NCI-H748 (cell line): ENCODE results near the gene ESR1.
"Not testable (repeated sequence)": the region's sequence is repeated elsewhere in the genome, so short reads cannot be mapped to it uniquely, and the experiment has no call there.

ENCODE experiments used
- DNase-seq: peaks from one replicate; lab custom pipeline; 2025; ENCODE audit not compliant: unreplicated experiment; lab: John Stamatoyannopoulos, UW

The ESR1 gene

DNA sequence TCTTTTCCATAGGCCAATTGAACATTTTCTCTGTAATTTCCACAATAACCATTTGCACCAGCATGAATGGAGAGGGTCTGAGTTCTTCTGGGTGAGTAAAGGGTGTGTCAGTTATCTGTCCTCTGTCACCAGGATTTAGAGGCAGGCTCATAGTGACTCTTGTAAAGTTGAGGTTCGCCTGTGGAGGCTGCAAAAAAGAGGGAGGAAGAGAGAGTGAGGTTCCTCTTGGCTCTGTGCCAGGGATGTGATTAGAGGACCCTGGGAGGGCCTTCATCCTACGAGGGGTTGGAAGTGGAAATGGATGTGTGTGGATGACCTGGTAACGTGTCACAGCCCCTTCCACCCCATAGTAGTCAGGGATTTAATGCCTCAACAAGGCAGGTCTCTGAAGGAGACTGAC, 242.0 kb downstream of the ESR1 start:
- DNase-seq, result no peak

DNA sequence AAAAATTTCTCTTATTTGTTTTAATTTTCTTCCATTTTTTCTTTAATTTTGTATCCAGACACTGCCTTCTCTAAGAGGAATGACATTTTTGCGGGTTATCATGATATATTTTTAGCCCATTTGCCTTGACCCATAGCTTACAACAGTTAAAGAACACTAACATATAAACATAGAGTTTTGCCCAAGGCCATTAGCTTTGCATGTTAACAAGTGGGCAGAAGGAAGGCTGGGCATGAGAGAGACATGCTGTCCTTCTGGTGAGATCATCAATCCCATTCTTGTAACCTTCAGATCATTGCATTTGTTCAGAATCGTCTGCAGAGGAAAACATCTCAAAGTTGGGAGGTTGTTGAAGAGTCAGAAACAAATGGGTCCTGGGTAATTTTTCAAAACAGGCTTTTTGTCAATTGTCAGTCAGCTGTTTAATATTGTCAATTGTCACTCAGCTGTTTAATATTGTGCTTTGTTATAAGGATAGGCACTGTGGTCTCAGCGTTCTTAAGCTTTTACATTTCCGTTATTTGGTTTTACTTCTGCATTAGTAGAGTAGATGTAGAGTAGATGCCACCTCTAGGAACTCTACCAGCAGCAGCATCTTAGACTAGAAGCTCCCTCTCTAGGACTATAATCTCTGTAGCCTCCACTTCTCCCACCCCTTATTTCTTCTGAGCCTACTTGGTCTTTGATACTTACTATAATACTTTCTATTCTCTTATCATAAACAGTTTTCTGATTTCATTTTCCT, 243.1 kb downstream of the ESR1 start:
- no peak for DNase-seq

DNA sequence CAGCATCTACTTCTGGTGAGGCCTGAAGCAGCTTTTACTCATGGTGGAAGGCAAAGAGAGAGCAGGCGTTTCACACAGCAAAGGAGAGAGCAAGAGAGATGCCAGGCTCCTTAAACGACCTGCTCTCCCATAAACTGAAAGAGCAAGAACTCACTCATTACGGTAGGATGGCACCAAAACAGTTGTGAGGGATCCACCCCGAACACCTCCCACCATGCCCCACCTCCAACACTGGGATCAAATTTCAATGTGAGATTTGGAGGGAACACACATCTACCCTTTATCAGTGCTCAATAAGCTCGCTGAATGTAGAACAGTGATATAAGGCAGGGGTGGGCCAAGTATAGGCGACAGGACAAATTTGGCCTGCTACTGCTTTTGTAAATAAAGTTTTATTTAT, 244.6 kb downstream of the ESR1 start:
- peak; percentile 20 for DNase-seq

DNA sequence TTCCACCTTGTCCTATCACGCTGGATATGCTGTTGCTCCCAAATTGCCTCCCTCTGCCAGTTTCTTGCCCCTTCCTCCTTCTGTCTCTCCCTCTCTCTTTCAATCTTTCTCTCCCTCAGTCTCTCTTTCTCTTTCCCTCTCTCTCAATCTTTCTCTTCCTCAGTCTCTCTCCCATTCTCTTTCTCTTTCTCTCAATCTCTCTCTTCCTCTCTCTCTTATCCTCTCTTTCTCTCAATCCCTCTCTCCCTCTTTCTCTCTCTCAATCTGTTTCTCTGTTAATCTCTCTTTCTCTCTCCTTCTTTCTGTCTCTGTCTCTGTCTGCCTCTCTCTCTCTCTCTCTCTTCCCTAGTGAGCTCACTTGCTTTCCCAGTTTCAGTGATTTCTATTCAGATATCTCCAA, 245.8 kb downstream of the ESR1 start:
- no peak for DNase-seq

GRCh38 chr6:152054441-152054840, 247.0 kb downstream of the ESR1 start:
- no peak for DNase-seq

GRCh38 chr6:152055517-152055916, 248.0 kb downstream of the ESR1 start:
- no peak for DNase-seq

GRCh38 chr6:152057832-152058498, 250.5 kb downstream of the ESR1 start:
- DNase-seq, result no peak

GRCh38 chr6:152059909-152060308, 252.4 kb downstream of the ESR1 start:
- no peak for DNase-seq

- no peak for DNase-seq
Observed at GRCh38 chr6:152062476-152062875, 255.0 kb downstream of the ESR1 start.

DNA sequence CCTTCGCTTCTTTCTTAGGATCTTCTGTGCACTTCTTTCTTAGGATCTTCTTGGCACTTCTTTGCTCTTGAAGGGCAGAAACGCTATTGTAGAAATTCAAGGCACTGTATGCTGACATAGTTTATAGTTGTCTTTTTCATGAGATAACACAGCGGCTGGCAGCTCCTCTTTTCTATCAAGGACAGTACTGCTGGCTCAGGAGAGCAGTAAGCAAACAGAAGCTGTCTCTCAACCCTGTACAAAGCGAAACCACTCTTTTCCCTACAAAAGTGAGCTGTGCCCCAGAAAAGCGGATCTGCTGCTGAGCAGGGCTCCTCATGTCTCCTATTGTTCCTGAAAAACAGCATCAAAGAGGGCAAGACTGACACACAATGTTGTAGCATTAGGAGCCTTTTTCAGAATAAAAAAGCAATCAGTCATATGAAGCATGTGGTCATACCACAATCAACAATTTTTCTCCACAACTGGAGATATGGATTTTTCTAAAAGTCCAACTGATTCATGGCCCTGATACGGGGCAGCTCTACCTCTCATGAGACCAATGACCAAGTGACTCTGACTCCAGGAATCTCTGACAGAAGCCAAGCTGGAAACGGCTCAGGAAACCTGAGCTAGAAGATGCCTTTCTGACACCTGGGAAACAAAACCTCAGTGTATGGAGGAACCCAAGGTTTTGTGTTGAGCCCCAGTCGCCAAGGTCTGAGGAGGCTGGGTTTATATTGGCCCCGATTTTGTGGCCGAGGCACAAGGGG, 255.9 kb downstream of the ESR1 start:
- no peak for DNase-seq

- peak; percentile 34 for DNase-seq
Observed at GRCh38 chr6:152068622-152069261, 261.3 kb downstream of the ESR1 start.

DNA sequence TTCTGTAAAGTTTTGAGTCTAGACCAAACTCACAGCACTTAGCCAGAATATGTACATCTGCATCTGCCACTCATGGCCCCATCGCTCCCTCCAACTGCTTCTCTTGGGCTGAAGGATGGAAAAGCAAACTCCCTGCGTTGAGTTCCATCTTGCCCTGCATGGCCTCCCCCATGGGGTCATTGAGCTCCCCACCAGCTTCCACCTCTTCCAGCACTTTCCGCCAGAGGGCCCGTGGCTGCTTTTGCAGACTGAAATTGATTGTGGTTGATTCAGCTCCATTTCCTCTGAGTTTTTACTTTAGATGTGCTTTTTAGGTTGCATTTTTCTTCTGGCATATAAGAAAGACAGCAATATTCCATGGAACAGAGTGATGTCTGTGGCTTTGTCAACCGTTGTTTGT, 263.1 kb downstream of the ESR1 start:
- DNase-seq, result no peak

DNA sequence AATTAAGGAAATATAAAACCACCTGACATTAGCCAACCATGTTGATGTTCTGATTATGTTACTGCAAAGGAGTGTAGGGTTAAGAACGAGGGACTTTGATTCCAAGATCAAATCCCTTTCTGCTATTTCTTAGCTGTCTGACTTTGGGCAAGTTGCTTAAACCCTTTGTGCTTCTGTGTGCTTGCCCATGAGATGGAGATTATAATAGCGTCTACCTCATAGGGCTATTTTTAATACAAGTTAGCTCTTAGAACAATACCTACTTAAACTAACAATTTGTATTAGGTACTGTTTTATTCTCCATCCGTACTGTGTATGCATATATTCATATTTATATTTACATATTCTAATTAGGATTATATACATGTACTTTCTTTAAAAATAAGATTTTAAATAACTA, 263.8 kb downstream of the ESR1 start:
- DNase-seq, result no peak

DNA sequence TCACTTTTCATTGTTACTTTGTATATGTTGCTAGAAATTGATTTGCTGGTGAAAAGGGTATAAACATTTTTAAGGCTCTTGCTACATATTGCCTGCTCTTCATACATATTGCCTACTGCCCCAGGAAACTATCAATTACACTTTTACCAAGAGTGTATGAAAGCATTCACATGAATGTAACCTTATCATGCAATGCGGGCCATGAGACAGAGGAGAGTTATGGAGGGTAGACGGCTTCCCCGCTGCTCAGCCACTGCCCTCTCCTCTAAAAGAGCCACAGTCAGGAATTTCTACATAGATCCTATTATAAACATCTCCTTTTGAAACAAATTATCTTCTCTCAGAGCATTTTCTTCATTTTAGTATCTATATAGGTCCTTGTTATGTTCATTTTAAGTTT, 264.4 kb downstream of the ESR1 start:
- no peak for DNase-seq

- not testable (repeated sequence) for DNase-seq
Observed at GRCh38 chr6:152076242-152076641, 268.8 kb downstream of the ESR1 start.

- no peak for DNase-seq
Observed at GRCh38 chr6:152078001-152078400, 270.5 kb downstream of the ESR1 start.

GRCh38 chr6:152078804-152079203, 271.3 kb downstream of the ESR1 start:
- no peak for DNase-seq

DNA sequence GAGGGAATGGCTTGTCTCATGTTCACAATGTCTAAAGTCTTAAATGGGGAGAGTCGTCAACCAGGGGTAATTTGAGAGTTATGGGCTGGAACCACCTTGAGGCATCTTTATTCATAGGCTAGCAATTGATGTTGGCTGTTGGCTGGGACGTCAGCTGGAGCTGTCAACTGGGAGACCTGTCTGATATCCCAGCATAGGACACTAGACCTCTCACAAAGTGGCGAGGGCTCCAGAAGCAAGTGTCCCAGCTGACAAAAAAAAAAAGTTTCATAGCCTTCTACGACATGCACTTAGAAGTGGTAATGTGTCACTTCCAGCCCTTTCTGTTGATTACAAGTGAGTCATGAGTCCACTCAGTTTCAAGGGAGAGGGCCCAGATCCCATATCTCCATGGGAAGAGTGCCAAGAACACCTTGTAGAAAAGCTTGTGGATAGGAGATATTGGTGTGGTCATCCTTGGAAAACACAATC, 278.0 kb downstream of the ESR1 start:
- no peak for DNase-seq

DNA sequence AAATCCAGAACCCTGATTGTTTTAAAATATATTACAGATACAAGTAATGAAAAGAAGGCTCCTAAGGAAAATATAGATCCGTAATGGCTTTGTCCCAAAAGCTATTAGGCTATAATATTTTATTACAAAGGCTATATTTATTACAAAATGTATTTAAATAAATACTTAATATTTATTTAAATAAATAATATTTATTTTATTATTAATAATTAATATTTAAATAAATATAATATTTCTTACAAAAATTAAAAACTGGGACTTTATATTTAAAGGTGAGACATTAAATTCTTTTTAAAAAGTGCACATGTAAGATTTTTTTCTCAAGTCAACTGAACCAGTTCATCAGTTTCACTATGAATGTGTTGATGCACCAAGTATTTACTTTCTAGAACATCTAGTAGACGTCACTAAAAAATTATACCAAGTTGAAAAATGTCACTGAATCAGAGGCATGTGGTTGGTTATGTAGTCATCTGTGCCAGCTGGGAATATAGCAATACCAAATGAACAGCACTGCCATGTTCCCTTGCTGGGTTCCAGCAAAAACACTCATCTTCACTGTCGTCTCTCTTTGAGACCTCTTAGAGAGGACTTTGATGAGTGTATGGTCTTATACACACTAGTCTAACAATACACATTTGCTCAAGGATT, 278.9 kb downstream of the ESR1 start:
- no peak for DNase-seq

DNA sequence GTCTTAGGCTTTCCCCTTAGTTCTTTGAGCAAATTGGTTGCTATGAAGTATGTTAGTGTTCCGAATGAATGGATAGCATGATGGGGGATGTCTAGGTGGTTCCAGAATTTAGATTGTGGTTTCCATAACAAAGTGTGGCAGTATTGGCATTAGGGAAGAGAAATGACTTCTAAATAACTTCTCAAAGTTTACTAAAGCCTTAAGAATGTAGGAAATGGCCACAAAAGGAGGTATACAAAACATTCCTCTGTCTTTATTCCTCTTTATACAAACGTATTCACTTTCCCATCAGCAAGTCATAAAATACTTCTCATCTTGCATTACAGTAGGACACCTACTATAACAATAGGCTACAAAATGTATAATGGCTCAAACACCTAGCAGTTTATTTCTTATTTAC, 279.6 kb downstream of the ESR1 start:
- DNase-seq, result no peak

GRCh38 chr6:152087701-152088100, 280.2 kb downstream of the ESR1 start:
- no peak for DNase-seq
